C4-2B (cell line): ENCODE results near the gene TTC31.

Source experiments
- CTCF ChIP-seq: fragments of 450-650 bp; conservative IDR thresholded peaks from 2 replicates; pipeline ENCODE4 v1.5.1; 2017; ENCODE audit warnings: mild to moderate bottlenecking
- ZFX ChIP-seq: fragments of 450-650 bp; IDR thresholded peaks from 2 replicates; pipeline ENCODE4 v1.6.1; 2017

- TF ChIP-seq CTCF = no peak
- no peak for TF ChIP-seq ZFX
These were observed 10.0 kb upstream of the TTC31 start for GRCh38 chr2:74472945-74473258.
